ENCODE results near the gene GMPS.

Gene GMPS

GRCh38 chr3:155863072-155863784 lies 7.2 kb upstream of the GMPS start:
- no peak for DNase-seq (ENCODE audit: low spot score)
- TF ChIP-seq CTCF (IDR thresholded peaks at IDR 0.05; ENCODE audit: extremely low read depth, insufficient read depth, missing control alignments), result no peak
- in situ Hi-C loops (cut with MboI; ENCODE audit: low pct_unique_long_range_greater_than_20kb, low sequenced_read_pairs, unreplicated experiment), result no loop called here

DNA sequence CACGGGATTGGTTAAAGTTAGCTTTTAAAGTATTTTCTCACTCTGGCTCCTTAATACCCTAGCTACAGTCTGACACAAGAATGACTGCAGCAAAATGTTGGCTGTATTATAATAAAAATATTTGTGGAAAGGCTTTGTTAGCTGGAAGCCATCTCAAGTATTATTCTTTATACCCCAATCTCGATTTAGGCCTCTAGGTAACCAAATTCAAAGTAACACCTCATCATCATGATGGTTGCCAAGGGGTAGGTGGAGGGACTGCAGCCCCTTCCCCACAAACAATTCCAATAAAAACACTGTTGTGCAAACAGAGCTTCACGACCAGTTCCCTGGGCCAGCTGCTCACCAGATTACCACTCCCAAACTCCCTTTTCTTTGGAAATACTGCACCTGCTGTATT lies 759 bp upstream of the GMPS start:
- in situ Hi-C loops (cut with MboI; ENCODE audit: low pct_unique_long_range_greater_than_20kb, low sequenced_read_pairs, unreplicated experiment), result no loop called here
- DNase-seq (ENCODE audit: low spot score), result no peak
- TF ChIP-seq CTCF (IDR thresholded peaks at IDR 0.05; ENCODE audit: extremely low read depth, insufficient read depth, missing control alignments), result no peak

GRCh38 chr3:155870945-155871745 lies 695 bp downstream of the GMPS start:
- peak; percentile 57 for DNase-seq (ENCODE audit: low spot score)
- in situ Hi-C loops (cut with MboI; ENCODE audit: low pct_unique_long_range_greater_than_20kb, low sequenced_read_pairs, unreplicated experiment), result no loop called here
- peak; percentile 20 for TF ChIP-seq CTCF (IDR thresholded peaks at IDR 0.05; ENCODE audit: extremely low read depth, insufficient read depth, missing control alignments)

DNA sequence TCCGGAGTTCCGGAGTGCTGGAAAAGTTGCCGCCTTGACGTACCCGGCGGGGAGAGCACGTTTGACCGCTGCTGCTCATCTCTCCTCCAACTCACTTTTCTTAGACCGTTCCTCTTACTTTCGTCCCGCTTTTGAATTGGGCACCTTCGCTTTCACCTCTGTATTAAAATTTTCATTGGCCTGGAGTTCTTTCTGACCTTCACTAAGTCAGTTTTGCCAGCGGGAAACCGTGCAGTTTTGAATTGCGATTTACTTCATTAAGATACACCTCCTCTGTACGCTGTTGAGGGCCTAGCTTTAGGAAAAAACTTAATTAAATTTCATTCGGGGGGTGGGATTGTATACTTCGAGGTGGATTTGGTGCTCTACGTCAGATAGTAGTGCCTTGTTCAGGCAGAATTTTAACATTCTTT lies 1.3 kb downstream of the GMPS start:
- in situ Hi-C loops (cut with MboI; ENCODE audit: low pct_unique_long_range_greater_than_20kb, low sequenced_read_pairs, unreplicated experiment), result no loop called here
- DNase-seq (ENCODE audit: low spot score), result no peak
- TF ChIP-seq CTCF (IDR thresholded peaks at IDR 0.05; ENCODE audit: extremely low read depth, insufficient read depth, missing control alignments), result no peak

DNA sequence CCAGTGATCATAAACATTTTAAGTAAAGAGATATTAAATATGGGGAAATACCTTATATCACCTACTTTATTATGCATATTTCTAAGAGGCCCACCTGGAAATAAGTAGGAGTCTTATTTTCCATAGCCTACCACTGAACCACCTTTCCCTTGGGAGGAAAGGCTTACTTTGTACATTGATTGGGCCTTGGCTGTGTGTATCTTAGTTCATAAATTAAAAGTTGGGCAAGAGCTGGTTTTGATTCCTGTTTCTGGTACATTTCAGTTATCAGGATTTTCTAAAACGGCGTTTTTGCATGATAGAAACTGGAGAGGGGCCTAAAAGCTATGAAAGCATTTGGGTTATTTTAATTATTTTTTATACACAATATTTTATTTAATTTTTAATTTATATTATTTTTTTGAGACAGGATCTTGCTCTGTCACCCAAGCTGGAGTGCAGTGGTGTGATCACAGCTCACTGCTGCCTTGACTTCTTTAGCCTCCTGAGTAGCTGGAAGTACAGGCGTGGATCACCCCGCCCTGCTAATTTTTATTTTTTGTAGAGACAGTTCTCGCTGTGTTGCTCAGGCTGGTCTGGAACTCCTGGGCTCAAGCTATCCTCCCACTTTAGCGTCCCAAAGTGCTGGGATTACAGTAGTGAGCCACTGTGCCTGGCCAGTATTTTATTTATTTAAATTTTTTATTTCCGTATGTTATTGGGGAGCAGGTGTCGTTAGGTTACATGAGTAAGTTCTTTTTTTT lies 2.6 kb downstream of the GMPS start:
- in situ Hi-C loops (cut with MboI; ENCODE audit: low pct_unique_long_range_greater_than_20kb, low sequenced_read_pairs, unreplicated experiment), result no loop called here
- DNase-seq (ENCODE audit: low spot score), result no peak
- TF ChIP-seq CTCF (IDR thresholded peaks at IDR 0.05; ENCODE audit: extremely low read depth, insufficient read depth, missing control alignments), result no peak

DNA sequence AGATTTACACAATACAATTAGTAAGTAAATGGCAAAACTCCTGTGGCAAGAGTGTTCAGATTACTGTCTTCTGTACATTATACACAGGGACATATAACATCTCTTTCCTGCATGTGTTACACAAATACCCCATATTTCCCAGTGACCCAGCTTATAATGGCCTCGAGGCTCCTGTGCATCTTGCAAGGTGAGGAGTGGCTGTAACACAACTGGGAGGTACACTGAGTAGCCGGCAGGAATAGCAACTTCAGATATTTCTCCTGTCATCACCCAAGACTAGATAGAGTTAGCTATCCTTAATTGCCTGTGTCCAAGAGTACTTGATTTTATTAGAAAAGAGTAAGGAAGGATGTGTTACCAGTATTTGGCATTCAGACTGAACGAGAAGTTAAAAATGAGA lies 5.6 kb downstream of the GMPS start:
- in situ Hi-C loops (cut with MboI; ENCODE audit: low pct_unique_long_range_greater_than_20kb, low sequenced_read_pairs, unreplicated experiment), result no loop called here
- TF ChIP-seq CTCF (IDR thresholded peaks at IDR 0.05; ENCODE audit: extremely low read depth, insufficient read depth, missing control alignments), result no peak
- no peak for DNase-seq (ENCODE audit: low spot score)

Data from GM13977 (cell line).